SU-DHL-6 (cell line): ENCODE results near the gene LAMA2.

Source experiments
- H2AFZ ChIP-seq: fragments of 200-600 bp; sonication (generic); 2 replicates; pipeline ENCODE4 v1.6.1; 2014; ENCODE audit warnings: low read depth, mild to moderate bottlenecking, moderate library complexity, mixed read lengths, antibody characterized with exemption, low read length; ENCODE audit not compliant: severe bottlenecking
- H3F3A ChIP-seq: fragments of 200-600 bp; shearing (Covaris generic); 2 replicates; pipeline ENCODE4 v1.6.0; 2016; ENCODE audit warnings: antibody characterized with exemption, mild to moderate bottlenecking; ENCODE audit not compliant: insufficient read depth
- H3K27ac ChIP-seq: fragments of 200-600 bp; sonication (generic); 2 replicates; pipeline ENCODE4 v1.5.1; 2016; ENCODE audit warnings: low read depth, mild to moderate bottlenecking, low read length, moderate library complexity, mixed read lengths
- H3K27me3 ChIP-seq: fragments of 200-600 bp; sonication (generic), shearing (Covaris generic); 2 replicates; pipeline ENCODE4 v1.6.0; 2014; ENCODE audit warnings: mild to moderate bottlenecking, low read length
- H3K36me3 ChIP-seq: fragments of 200-600 bp; sonication (generic); 2 replicates; pipeline ENCODE4 v1.6.1; 2014; ENCODE audit warnings: mild to moderate bottlenecking, low read length, mixed read lengths
- H3K4me2 ChIP-seq: fragments of 300-600, 200-600 bp; shearing (Covaris generic), sonication (generic); 2 replicates; pipeline ENCODE4 v1.6.0; 2014; ENCODE audit warnings: low read length, low read depth, mild to moderate bottlenecking; ENCODE audit not compliant: poor library complexity, severe bottlenecking
- H3K4me3 ChIP-seq: fragments of 200-600 bp; sonication (generic); 2 replicates; pipeline ENCODE4 v1.5.1; 2014; ENCODE audit warnings: antibody characterized with exemption, low read length, mild to moderate bottlenecking, mixed read lengths; ENCODE audit not compliant: insufficient read depth, poor library complexity, severe bottlenecking
- H3K79me2 ChIP-seq: fragments of 200-600 bp; sonication (generic); 2 replicates; pipeline ENCODE4 v1.6.1; 2014; ENCODE audit warnings: mild to moderate bottlenecking, low read length, moderate library complexity; ENCODE audit not compliant: insufficient read depth
- H3K9ac ChIP-seq: fragments of 200-600 bp; sonication (generic); 2 replicates; pipeline ENCODE4 v1.7.0; 2014; ENCODE audit warnings: mild to moderate bottlenecking, low read length
- H3K9me2 ChIP-seq: fragments of 200-600 bp; sonication (generic); replicated peaks from 2 replicates; pipeline ENCODE4 v1.6.1; 2014; ENCODE audit warnings: low read length; ENCODE audit not compliant: insufficient read depth
- H3K9me3 ChIP-seq: fragments of 200-600 bp; sonication (generic); 2 replicates; pipeline ENCODE4 v1.6.1; 2014; ENCODE audit warnings: low read length, mixed read lengths; ENCODE audit not compliant: insufficient read depth
- H4K20me1 ChIP-seq: fragments of 200-600 bp; sonication (generic); 2 replicates; pipeline ENCODE4 v1.6.1; 2014; ENCODE audit warnings: low read depth, mild to moderate bottlenecking, antibody characterized with exemption, low read length, moderate library complexity, mixed read lengths
- EZH2phosphoT487 ChIP-seq: fragments of 200-600 bp; sonication (generic), shearing (Covaris generic); conservative IDR thresholded peaks from 2 replicates; pipeline ENCODE4 v1.6.1; 2018; ENCODE audit warnings: mild to moderate bottlenecking, antibody characterized with exemption, low read length, moderate library complexity, mixed read lengths
- TF ChIP-seq, protein P1 (sequence below): fragments of 200-600 bp; sonication (generic); IDR thresholded peaks from one replicate; pipeline ENCODE4 v1.5.1; 2017; ENCODE audit warnings: antibody characterized with exemption, mild to moderate bottlenecking, low read length, moderate library complexity; ENCODE audit not compliant: insufficient read depth, poor library complexity, severe bottlenecking

Gene LAMA2

DNA sequence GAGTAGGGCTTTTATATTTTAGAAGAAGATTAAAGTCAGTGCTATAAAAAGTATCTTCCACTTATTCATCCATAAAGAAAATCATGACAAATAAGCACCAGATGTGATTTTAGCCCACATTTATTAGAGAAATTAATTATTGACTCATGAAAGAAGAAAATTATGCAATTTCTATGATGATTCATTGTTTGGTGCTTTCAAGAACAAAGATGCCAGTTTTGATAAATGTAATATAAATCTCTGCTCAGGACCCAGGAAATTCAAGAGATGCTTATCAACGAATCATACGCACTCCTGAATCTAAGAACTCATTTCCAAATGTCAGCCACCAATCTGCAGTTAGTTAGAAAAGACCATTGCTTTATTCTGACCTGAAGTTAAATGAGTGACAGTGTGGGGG, 615.6 kb downstream of the LAMA2 start:
- Histone ChIP-seq H3K36me3 (no peaks in the 10 kb centered on the region), H3K4me2 (no peak overlapping the region), H3K9me3 (no peaks in the 10 kb centered on the region), H3K4me3 (no peak overlapping the region), H3F3A (no peaks in the 10 kb centered on the region), H3K79me2 (no peaks in the 10 kb centered on the region), H4K20me1 (no peaks in the 10 kb centered on the region), H3K27ac (no peak overlapping the region), H3K9ac (no peak overlapping the region), H2AFZ (no peak overlapping the region), H3K27me3 (no peaks in the 10 kb centered on the region), H3K9me2 (no peaks in the 10 kb centered on the region)
- no peak for TF ChIP-seq EZH2phosphoT487
- TF ChIP-seq, protein P1, sequence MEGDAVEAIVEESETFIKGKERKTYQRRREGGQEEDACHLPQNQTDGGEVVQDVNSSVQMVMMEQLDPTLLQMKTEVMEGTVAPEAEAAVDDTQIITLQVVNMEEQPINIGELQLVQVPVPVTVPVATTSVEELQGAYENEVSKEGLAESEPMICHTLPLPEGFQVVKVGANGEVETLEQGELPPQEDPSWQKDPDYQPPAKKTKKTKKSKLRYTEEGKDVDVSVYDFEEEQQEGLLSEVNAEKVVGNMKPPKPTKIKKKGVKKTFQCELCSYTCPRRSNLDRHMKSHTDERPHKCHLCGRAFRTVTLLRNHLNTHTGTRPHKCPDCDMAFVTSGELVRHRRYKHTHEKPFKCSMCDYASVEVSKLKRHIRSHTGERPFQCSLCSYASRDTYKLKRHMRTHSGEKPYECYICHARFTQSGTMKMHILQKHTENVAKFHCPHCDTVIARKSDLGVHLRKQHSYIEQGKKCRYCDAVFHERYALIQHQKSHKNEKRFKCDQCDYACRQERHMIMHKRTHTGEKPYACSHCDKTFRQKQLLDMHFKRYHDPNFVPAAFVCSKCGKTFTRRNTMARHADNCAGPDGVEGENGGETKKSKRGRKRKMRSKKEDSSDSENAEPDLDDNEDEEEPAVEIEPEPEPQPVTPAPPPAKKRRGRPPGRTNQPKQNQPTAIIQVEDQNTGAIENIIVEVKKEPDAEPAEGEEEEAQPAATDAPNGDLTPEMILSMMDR, result no peak

DNA sequence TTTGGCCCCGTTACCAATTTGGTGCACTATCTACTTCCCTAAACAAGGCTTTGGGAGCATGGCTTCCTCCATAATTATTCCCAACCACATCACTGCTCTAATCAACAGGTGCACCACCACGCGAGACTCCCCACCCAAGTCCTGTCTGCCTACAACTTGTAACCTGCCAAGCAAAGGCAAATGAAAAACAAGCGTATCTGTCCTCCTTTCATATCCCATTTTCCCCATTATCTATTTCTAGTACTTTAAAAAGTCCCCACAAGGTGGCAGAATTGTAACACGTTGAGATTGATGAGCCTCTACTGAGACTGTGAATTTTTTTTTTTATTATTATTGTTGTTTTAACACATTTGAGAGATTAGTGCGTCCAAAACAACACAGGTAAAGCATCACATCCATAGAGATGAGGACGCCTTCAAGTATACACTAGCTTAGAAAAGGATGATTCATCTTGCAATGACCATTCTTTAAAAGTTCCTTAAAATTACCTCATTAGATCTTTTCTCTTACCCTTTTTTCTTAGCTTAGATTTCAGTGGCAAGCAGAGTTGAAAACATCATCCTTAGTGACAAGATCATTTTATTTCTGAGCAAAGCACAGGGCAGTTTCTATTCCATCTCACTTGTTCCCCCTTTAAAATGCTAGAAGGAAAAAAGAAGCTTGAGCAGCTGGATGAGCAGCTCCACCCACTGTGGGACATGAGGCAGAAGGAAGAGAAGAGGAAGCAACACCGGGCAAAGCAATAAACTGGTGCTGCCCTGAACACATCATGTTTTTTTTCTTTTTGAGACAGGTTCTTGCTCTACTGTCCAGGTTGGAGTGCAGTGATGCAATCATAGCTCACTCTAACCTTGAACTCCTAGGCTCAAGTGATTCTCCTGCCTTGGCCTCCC, 616.3 kb downstream of the LAMA2 start:
- Histone ChIP-seq H3K27me3 (no peaks in the 10 kb centered on the region), H2AFZ (no peak overlapping the region), H3K27ac (no peak overlapping the region), H3K4me3 (no peak overlapping the region), H4K20me1 (no peaks in the 10 kb centered on the region), H3K79me2 (no peaks in the 10 kb centered on the region), H3K9me2 (no peaks in the 10 kb centered on the region), H3K9me3 (no peaks in the 10 kb centered on the region), H3K36me3 (no peaks in the 10 kb centered on the region), H3K4me2 (no peak overlapping the region), H3F3A (no peaks in the 10 kb centered on the region), H3K9ac (no peak overlapping the region)
- no peak for TF ChIP-seq EZH2phosphoT487
- TF ChIP-seq, protein P1, result peak; percentile 46

DNA sequence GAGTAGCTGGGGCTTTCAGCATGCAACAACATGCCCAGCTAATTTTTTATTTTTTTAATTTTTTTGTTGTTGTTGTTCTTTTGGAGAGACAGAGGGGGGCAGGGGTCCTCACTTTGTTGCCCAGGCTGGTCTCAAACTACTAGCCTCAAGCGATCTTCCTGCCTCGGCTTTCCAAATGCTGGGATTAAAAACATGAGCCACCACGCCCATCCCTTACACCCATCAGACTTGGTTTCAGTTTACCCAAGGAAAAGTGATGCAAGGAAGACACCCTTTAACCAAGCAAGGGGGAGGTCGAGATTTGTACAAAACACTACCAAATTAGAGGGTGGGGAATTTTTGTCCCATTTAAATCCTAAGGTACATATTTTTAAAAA, 616.9 kb downstream of the LAMA2 start:
- no peak overlapping the region for H2AFZ ChIP-seq

More for the DNA sequence above, 616.9 kb downstream of the LAMA2 start:
- Histone ChIP-seq H3K9me3 (no peaks in the 10 kb centered on the region), H3K9me2 (no peaks in the 10 kb centered on the region), H3K79me2 (no peaks in the 10 kb centered on the region), H3F3A (no peaks in the 10 kb centered on the region), H3K4me3 (no peak overlapping the region), H3K36me3 (no peaks in the 10 kb centered on the region), H3K27ac (no peak overlapping the region), H3K27me3 (no peaks in the 10 kb centered on the region), H4K20me1 (no peaks in the 10 kb centered on the region), H3K9ac (no peak overlapping the region), H3K4me2 (no peak overlapping the region)
- no peak for TF ChIP-seq EZH2phosphoT487
- TF ChIP-seq, protein P1, result no peak
